Measurements from ENCODE around the gene SUSD5. TPM values are rescaled to one million over a fixed set of nuclear protein-coding genes. Genes with fewer than 3 reads are reported as not detected.

The SUSD5 gene
- total RNA-seq, 4 donors from 2014 or later: 0.69 to 4.5 (median 2.1) TPM

DNA sequence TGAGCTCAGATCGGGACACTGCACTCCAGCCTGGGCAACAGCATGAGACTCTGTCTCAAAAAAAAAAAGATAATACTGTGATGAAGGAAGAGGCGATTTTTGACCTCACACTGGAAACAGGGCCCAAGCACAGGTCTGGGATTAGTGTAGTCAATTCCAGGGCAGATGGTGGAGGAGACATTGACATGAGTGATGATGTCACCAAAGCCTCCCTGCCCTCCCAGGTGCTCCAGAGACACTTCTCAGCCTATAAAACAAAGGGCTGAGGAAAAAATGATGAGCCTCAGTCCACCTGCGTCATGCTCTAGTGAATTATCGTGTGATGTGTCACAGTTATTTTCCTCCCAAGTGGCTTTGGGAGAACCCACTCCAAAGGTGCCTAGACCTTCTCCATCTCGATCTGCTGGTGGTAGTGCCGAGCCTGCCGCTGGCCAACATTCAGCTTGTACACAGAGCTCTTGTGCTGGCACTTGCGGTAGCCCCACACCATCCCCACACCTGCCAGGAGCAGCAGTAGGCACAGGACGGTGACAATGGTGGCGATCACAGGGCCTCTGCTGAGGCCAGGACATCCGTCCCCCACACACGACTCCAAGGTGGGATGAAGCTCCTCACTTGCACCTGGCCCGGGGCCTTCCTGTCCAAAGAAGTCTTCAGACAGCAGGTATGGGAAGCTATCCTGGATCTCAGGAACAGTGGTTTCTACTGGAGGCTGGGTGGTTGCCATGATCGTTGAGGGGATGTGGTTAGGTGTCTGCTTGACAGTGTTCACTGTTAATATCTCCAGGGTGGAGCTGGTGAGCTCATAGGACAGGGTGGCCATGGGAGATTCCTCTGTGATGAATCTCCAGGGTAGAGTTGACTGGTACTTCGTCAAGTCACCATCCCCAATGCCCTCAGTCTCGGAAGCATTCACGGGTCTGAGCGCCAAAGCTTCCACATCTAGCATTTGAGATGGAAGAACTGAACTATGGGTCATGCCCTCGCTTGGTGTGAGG is 65.9 kb downstream of the SUSD5 start:
- Histone ChIP-seq H3K9me3 (no peaks in the 10 kb centered on the region), H3K27me3 (no peaks in the 10 kb centered on the region), H3K4me3 (no peak overlapping the region), H3K36me3 (no peaks in the 10 kb centered on the region), H3K27ac (no peak overlapping the region), H3K4me1 (peaks cover 0 to 5% (median 0%) of the 10 kb centered on the region in 3 donors)
- ATAC-seq: no peak
- WGBS, 2 donors (ENCODE audit: low coverage in 1 of 2): 66 to 100% methylated on average over 2 to 9 of the region's 19 CpGs
- TF ChIP-seq, protein P1, sequence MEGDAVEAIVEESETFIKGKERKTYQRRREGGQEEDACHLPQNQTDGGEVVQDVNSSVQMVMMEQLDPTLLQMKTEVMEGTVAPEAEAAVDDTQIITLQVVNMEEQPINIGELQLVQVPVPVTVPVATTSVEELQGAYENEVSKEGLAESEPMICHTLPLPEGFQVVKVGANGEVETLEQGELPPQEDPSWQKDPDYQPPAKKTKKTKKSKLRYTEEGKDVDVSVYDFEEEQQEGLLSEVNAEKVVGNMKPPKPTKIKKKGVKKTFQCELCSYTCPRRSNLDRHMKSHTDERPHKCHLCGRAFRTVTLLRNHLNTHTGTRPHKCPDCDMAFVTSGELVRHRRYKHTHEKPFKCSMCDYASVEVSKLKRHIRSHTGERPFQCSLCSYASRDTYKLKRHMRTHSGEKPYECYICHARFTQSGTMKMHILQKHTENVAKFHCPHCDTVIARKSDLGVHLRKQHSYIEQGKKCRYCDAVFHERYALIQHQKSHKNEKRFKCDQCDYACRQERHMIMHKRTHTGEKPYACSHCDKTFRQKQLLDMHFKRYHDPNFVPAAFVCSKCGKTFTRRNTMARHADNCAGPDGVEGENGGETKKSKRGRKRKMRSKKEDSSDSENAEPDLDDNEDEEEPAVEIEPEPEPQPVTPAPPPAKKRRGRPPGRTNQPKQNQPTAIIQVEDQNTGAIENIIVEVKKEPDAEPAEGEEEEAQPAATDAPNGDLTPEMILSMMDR (IDR thresholded peaks at IDR 0.05): no peak
- no peak for TF ChIP-seq POLR2A (IDR thresholded peaks at IDR 0.05)
- TF ChIP-seq POLR2AphosphoS5 (IDR thresholded peaks at IDR 0.05): no peak
- TF ChIP-seq EP300 (IDR thresholded peaks at IDR 0.05): no peak

DNA sequence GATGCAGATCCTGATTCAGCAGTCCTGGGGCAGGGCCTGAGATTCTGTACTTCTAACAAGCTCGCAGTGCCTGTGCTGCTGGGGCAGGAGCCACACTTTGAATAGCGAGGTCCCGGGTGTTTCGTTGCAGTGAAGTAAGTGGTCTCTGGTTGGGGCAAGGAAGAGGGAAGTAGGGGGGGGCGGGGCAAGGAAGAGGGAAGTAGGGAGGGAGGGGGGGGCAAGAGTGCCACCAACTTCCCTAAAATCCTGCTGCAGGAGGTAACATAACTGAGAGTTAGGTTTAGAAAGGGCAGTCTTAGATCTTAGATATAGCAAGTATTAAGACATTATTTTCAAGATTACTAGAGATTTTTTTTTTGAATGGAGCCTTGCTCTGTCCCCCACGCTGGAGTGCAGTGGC is 69.3 kb downstream of the SUSD5 start:
- Histone ChIP-seq H3K4me1 (peaks cover 0 to 14% (median 0%) of the 10 kb centered on the region in 3 donors), H3K36me3 (peaks cover 0 to 20% of the 10 kb centered on the region in 2 donors), H3K27me3 (no peaks in the 10 kb centered on the region), H3K4me3 (no peak overlapping the region), H3K9me3 (no peaks in the 10 kb centered on the region), H3K27ac (no peak overlapping the region)
- TF ChIP-seq, protein P1 (IDR thresholded peaks at IDR 0.05): no peak
- TF ChIP-seq EP300 (IDR thresholded peaks at IDR 0.05): no peak
- TF ChIP-seq POLR2AphosphoS5 (IDR thresholded peaks at IDR 0.05): no peak
- no peak for TF ChIP-seq POLR2A (IDR thresholded peaks at IDR 0.05)
- WGBS, 2 donors (ENCODE audit: low coverage in 1 of 2): 73% methylated on average over 1 of the region's 6 CpGs; no CpG with 5 or more reads in 1 of the 2 donors
- peak; percentile 19 for ATAC-seq

DNA sequence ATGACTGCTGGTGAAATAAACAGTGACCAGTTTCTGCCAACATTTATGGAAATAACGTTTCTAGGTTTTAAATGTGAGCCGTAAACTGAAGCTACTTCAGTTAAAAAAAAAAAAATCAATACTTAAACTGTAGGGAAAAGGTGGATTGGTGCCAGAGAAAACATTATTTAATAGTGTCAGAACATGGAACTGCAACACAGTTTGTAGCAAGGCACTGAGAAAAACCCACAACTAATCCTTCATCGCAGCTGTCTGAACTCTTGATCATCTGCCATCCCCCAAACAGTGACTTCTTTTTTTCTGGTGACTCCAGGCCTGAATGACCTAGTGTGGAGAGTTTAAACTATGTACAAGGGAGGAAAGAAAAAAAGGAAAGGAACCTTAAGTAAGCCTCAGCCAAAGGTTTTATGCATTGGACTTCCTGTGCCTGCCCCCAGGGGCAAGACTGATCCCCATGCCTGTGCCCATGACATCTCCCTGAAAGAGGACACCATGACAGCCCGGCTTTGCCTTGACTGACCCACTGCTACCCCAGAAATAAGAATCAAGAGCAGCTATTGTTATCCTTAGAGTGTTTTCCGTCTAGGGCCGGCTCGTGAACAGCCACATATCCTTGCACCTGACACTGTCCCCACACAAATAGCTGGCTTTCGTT is 71.7 kb downstream of the SUSD5 start:
- Histone ChIP-seq H3K4me3 (no peak overlapping the region), H3K27ac (peak overlapping the region in 1 of 4 donors; percentile 21)
- TF ChIP-seq POLR2AphosphoS5 (IDR thresholded peaks at IDR 0.05): no peak
- TF ChIP-seq, protein P1 (IDR thresholded peaks at IDR 0.05): peak in 2 of 4 experiments; percentile 3 to 4

DNA sequence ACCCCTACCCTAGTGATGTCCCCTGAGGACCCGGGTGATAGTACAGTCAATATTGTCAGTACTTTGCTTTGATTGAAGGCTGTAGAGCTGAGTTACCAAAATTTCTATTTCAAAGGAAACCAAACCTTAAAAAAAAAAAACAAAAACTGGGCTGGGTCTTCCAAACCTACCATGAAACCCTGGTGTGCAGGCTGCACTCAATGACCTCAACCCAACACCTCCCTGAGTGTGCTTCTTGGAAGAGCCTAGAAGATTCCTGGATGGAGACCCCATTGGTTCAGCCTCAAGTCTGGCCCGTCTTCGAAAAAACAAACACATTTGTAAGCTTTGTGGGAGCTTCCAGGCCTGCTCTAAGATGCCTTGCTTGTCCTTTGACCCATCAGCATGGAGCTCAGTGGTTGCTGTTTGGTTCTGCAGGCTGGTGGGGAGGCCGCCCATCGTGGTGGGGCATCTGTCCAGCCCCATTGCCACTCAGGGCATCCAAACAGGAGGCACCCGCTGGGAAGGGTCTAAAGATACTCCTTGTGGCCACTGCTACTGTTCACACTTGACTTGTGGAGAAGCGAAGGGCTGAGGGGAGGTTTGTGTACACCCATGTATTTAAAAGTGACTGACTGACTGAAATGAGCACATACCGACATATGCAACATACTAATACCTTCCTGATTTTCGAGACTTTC is 72.6 kb downstream of the SUSD5 start:
- 82 to 92% methylated on average over 3 to 6 of the region's 9 CpGs for WGBS, 2 donors (ENCODE audit: low coverage in 1 of 2)
- H3K9me3 ChIP-seq: no peaks in the 10 kb centered on the region
- peak overlapping the region in 1 of 4 donors; percentile 21 for H3K27ac ChIP-seq
- no peak for ATAC-seq
- H3K27me3 ChIP-seq: no peaks in the 10 kb centered on the region
- peaks cover 0 to 53% of the 10 kb centered on the region in 2 donors for H3K36me3 ChIP-seq
- TF ChIP-seq POLR2AphosphoS5 (IDR thresholded peaks at IDR 0.05) (no peak), POLR2A (IDR thresholded peaks at IDR 0.05) (no peak), EP300 (IDR thresholded peaks at IDR 0.05) (no peak)
- TF ChIP-seq, protein P1 (IDR thresholded peaks at IDR 0.05): no peak
- H3K4me3 ChIP-seq: no peak overlapping the region
- H3K4me1 ChIP-seq: peaks cover 0 to 14% (median 0%) of the 10 kb centered on the region in 3 donors

More for the DNA sequence above, 71.7 kb downstream of the SUSD5 start:
- Histone ChIP-seq H3K27me3 (no peaks in the 10 kb centered on the region), H3K36me3 (peaks cover 0 to 44% of the 10 kb centered on the region in 2 donors), H3K4me1 (peaks cover 0 to 14% (median 0%) of the 10 kb centered on the region in 3 donors), H3K9me3 (no peaks in the 10 kb centered on the region)
- no peak for ATAC-seq
- WGBS, 2 donors (ENCODE audit: low coverage in 1 of 2): 55 to 60% methylated on average over 8 of the region's 8 CpGs

Data from gastroesophageal sphincter (tissue), 4 donors.